Esophagus muscularis mucosa (tissue), 3 donors: Measurements from ENCODE around the gene CFAP107.
"Not testable (repeated sequence)": the region's sequence is repeated elsewhere in the genome, so short reads cannot be mapped to it uniquely, and the experiment has no call there.

ENCODE experiments used
- CTCF ChIP-seq, 3 experiments: fragments of 200-600 bp in 2 of 3; fragments of 450-650 bp in 1 of 3; sonication (generic) in 2 of 3; IDR thresholded peaks; one replicate each; pipeline ENCODE4 v1.5.1; 2017 to 2019; ENCODE audit warnings: antibody characterized with exemption in 3 of 3, mild to moderate bottlenecking in 2 of 3, moderate library complexity in 1 of 3
- POLR2A ChIP-seq: fragments of 450-650 bp; IDR thresholded peaks from one replicate; pipeline ENCODE4 v1.6.1; 2017; ENCODE audit warnings: antibody characterized with exemption, moderate library complexity, mild to moderate bottlenecking, low read depth

- not testable (repeated sequence) for TF ChIP-seq CTCF (IDR thresholded peaks at IDR 0.05); POLR2A
Measured at GRCh38 chr1:12791097-12791496, 45.1 kb downstream of the CFAP107 start, which contains the start of gene PRAMEF1.
